HepG2 (cell line): ENCODE results near the gene TFPI. TPM values are rescaled to one million over a fixed set of nuclear protein-coding genes. Genes with fewer than 3 reads are reported as not detected.

Experiments
- ADNP ChIP-seq: sonication (generic); formaldehyde crosslinking; IDR thresholded peaks from 2 replicates; pipeline ENCODE4 v1.4.0; 2020; ENCODE audit warnings: missing genetic modification reagents
- ASH2L ChIP-seq: fragments of 300-600, 200-600 bp; sonication (generic); IDR thresholded peaks from 2 replicates; pipeline ENCODE4 v1.7.0; 2017; ENCODE audit warnings: low read depth, mild to moderate bottlenecking, moderate library complexity, mixed read lengths, low read length; ENCODE audit not compliant: insufficient read length
- BRCA1 ChIP-seq: sonication (generic); formaldehyde crosslinking; IDR thresholded peaks from 2 replicates; pipeline ENCODE4 v1.4.0; 2020; ENCODE audit warnings: missing genetic modification reagents
- CBX5 ChIP-seq: sonication (generic); formaldehyde crosslinking; IDR thresholded peaks from 2 replicates; pipeline ENCODE4 v1.4.0; 2020; ENCODE audit warnings: missing genetic modification reagents, borderline replicate concordance
- CHCHD3 ChIP-seq: sonication (generic); formaldehyde crosslinking; IDR thresholded peaks from 2 replicates; pipeline ENCODE4 v1.8.0; 2022; ENCODE audit warnings: mild to moderate bottlenecking, missing genetic modification reagents, moderate library complexity
- DRAP1 ChIP-seq: IDR thresholded peaks from 2 replicates; pipeline ENCODE4 v1.6.1; 2016; ENCODE audit warnings: missing genetic modification reagents, missing compliant biosample characterization
- HOMEZ ChIP-seq: IDR thresholded peaks from 2 replicates; pipeline ENCODE4 v1.6.1; 2016; ENCODE audit warnings: low read depth
- MAF1 ChIP-seq: sonication (generic); formaldehyde crosslinking; IDR thresholded peaks from 2 replicates; pipeline ENCODE4 v1.5.0; 2020; ENCODE audit warnings: missing genetic modification reagents, borderline replicate concordance
- MTERF4 ChIP-seq: sonication (generic); formaldehyde crosslinking; IDR thresholded peaks from 2 replicates; pipeline ENCODE4 v1.8.0; 2023; ENCODE audit warnings: mild to moderate bottlenecking, missing genetic modification reagents
- NFE2 ChIP-seq: sonication (generic); formaldehyde crosslinking; IDR thresholded peaks from 2 replicates; pipeline ENCODE4 v1.4.0; 2020; ENCODE audit warnings: missing genetic modification reagents
- NFRKB ChIP-seq: fragments of 450-650 bp; IDR thresholded peaks from 2 replicates; pipeline ENCODE4 v1.6.1; 2017
- PPARG ChIP-seq: conservative IDR thresholded peaks from 2 replicates; pipeline ENCODE4 v1.6.1; 2016; ENCODE audit warnings: missing biosample characterization, missing genetic modification reagents
- SMAD9 ChIP-seq: sonication (generic); formaldehyde crosslinking; IDR thresholded peaks from 2 replicates; pipeline ENCODE4 v1.5.1; 2020; ENCODE audit warnings: mild to moderate bottlenecking, missing genetic modification reagents
- SP1 ChIP-seq, 2 experiments: fragments of 450-650 bp in 1 of 2; sonication (generic) in 1 of 2; formaldehyde crosslinking in 1 of 2; IDR thresholded peaks; 2 replicates each; pipeline versions ENCODE4 v1.4.0 to v1.6.1; 2016 to 2020; ENCODE audit warnings: missing genetic modification reagents in 1 of 2
- SRSF9 ChIP-seq: fragments of 200-400 bp; formaldehyde crosslinking; IDR thresholded peaks from 2 replicates; pipeline ENCODE4 v1.6.1; 2018; ENCODE audit warnings: borderline replicate concordance, mild to moderate bottlenecking, low read depth, low read length; ENCODE audit not compliant: insufficient read depth, poor library complexity, severe bottlenecking
- TP53 ChIP-seq: sonication (generic); formaldehyde crosslinking; conservative IDR thresholded peaks from 2 replicates; pipeline ENCODE4 v1.4.0; 2020; ENCODE audit warnings: missing genetic modification reagents
- ZBTB7B ChIP-seq: sonication (generic); formaldehyde crosslinking; IDR thresholded peaks from 2 replicates; pipeline ENCODE4 v1.4.0; 2020; ENCODE audit warnings: missing genetic modification reagents
- ZMAT3 ChIP-seq: sonication (generic); formaldehyde crosslinking; conservative IDR thresholded peaks from 2 replicates; pipeline ENCODE4 v1.7.0; 2021; ENCODE audit warnings: missing genetic modification reagents
- ZNF276 ChIP-seq: sonication (generic); formaldehyde crosslinking; IDR thresholded peaks from 2 replicates; pipeline ENCODE4 v1.4.0; 2020; ENCODE audit warnings: mild to moderate bottlenecking, low read depth, missing genetic modification reagents
- ZNF333 ChIP-seq: sonication (generic); formaldehyde crosslinking; IDR thresholded peaks from 2 replicates; pipeline ENCODE4 v1.4.0; 2020; ENCODE audit warnings: mild to moderate bottlenecking, missing genetic modification reagents, borderline replicate concordance
- ZNF451 ChIP-seq: sonication (generic); formaldehyde crosslinking; IDR thresholded peaks from 2 replicates; pipeline ENCODE4 v1.5.0; 2020; ENCODE audit warnings: mild to moderate bottlenecking, missing genetic modification reagents
- ZNF549 ChIP-seq: sonication (generic); formaldehyde crosslinking; IDR thresholded peaks from 2 replicates; pipeline ENCODE4 v1.5.0; 2020; ENCODE audit warnings: missing genetic modification reagents
- ZNF556 ChIP-seq: sonication (generic); formaldehyde crosslinking; IDR thresholded peaks from 2 replicates; pipeline ENCODE4 v1.4.0; 2020; ENCODE audit warnings: mild to moderate bottlenecking, missing genetic modification reagents, borderline replicate concordance
- ZNF605 ChIP-seq: sonication (generic); formaldehyde crosslinking; IDR thresholded peaks from 2 replicates; pipeline ENCODE4 v1.8.0; 2022; ENCODE audit warnings: mild to moderate bottlenecking, missing genetic modification reagents
- ZNF724P ChIP-seq: sonication (generic); formaldehyde crosslinking; IDR thresholded peaks from 2 replicates; pipeline ENCODE4 v1.8.0; 2022; ENCODE audit warnings: missing genetic modification reagents, borderline replicate concordance
- ZNF883 ChIP-seq: sonication (generic); formaldehyde crosslinking; IDR thresholded peaks from 2 replicates; pipeline ENCODE4 v1.5.1; 2020; ENCODE audit warnings: mild to moderate bottlenecking, missing genetic modification reagents; ENCODE audit errors: not compliant biosample characterization
- polyA plus RNA-seq, 8 experiments: library from polyadenylated mRNA; depleted of rRNA in 3 of 8; stranded (reverse) in 7 of 8; unstranded in 1 of 8; fragments of >200 nt; fragmentation: Illumina TruSeq in 4 of 8; extraction: Trizol in 4 of 8; gene quantifications; 2 replicates each; pipeline versions ENCODE4 v1.2.1 to v1.2.3, GENCODE V29; 2011 to 2016; ENCODE audit warnings: low read depth in 4 of 8, missing spikeins in 1 of 8, mixed read lengths in 1 of 8; ENCODE audit not compliant: insufficient read depth in 1 of 8
- total RNA-seq, 5 experiments: library from RNA; depleted of rRNA; stranded (reverse); fragments of >200 nt; fragmentation: Illumina TruSeq; extraction: Trizol; gene quantifications; 2 replicates each; pipeline ENCODE4 v1.2.3, GENCODE V29; 2016; ENCODE audit warnings: low read depth in 1 of 5

TFPI gene
- total and polyA plus RNA-seq, 2 of the 13 experiments (the other 11 are each of a cell fraction or from before 2014, with no cell fraction given) = 301 to 436 TPM

GRCh38 chr2:187509667-187510417, 44.4 kb downstream of the TFPI start (continued):
- TF ChIP-seq ZNF451 = 0 out of 2 replicates have a peak, but pooled peaks have one; percentile 24
- no peak for TF ChIP-seq ZNF276 (CRISPR knock-in tag)
- no peak for TF ChIP-seq CHCHD3 (CRISPR knock-in tag)
- TF ChIP-seq MAF1 (CRISPR knock-in tag) = 0 out of 2 replicates have a peak, but pooled peaks have one; percentile 34
- TF ChIP-seq ZNF556 = no peak
- no peak for TF ChIP-seq SMAD9 (CRISPR knock-in tag)
- peak; percentile 69 for TF ChIP-seq DRAP1
- TF ChIP-seq HOMEZ (CRISPR knock-in tag) = peak; percentile 81
- peak; percentile 80 for TF ChIP-seq ASH2L
- TF ChIP-seq NFRKB = no peak
- no peak for TF ChIP-seq ZNF333 (CRISPR knock-in tag)
- TF ChIP-seq SP1 (IDR thresholded peaks at IDR 0.05) = no peak
- TF ChIP-seq SP1 (CRISPR knock-in tag; IDR thresholded peaks at IDR 0.05) = peak; percentile 15; the same call in 1 of the 2 replicates
- no peak for TF ChIP-seq BRCA1 (CRISPR knock-in tag)
- peak; percentile 13; the same call in 1 of the 2 replicates for TF ChIP-seq TP53 (CRISPR knock-in tag)
- no peak for TF ChIP-seq NFE2 (CRISPR knock-in tag)
- TF ChIP-seq CBX5 = 0 out of 2 replicates have a peak, but pooled peaks have one; percentile 39
- TF ChIP-seq PPARG = peak; percentile 63; the same call in 1 of the 2 replicates
- no peak for TF ChIP-seq ZNF549 (CRISPR knock-in tag)
- peak; percentile 77; the same call in 1 of the 2 replicates for TF ChIP-seq ZBTB7B (CRISPR knock-in tag)
- TF ChIP-seq ZNF724P (CRISPR knock-in tag) = peak; percentile 24; the same call in 1 of the 2 replicates
- TF ChIP-seq ZNF605 (CRISPR knock-in tag) = no peak
- TF ChIP-seq ADNP (CRISPR knock-in tag) = no peak
- TF ChIP-seq ZNF883 = no peak
- TF ChIP-seq ZMAT3 (CRISPR knock-in tag) = peak; percentile 54
- no peak for TF ChIP-seq SRSF9
- TF ChIP-seq MTERF4 (CRISPR knock-in tag) = no peak
